OCI-LY3 (cell line): Measurements from ENCODE around the gene ARMC10.

Experiments
- CTCF ChIP-seq: fragments of 200-600, 300-600 bp; sonication (generic); IDR thresholded peaks from 2 replicates; pipeline ENCODE4 v1.5.1; 2014; ENCODE audit warnings: antibody characterized with exemption, low read length, low read depth
- EZH2phosphoT487 ChIP-seq: fragments of 200-600 bp; shearing (Covaris generic); IDR thresholded peaks from 2 replicates; pipeline ENCODE4 v1.6.1; 2018; ENCODE audit warnings: antibody characterized with exemption, mixed run types, low read depth

GRCh38 chr7:103025341-103025740 lies 49.6 kb upstream of the ARMC10 start:
- no peak for TF ChIP-seq CTCF
- no peak for TF ChIP-seq EZH2phosphoT487
